ENCODE measurements around the gene MEIS1.

MEIS1 gene

DNA sequence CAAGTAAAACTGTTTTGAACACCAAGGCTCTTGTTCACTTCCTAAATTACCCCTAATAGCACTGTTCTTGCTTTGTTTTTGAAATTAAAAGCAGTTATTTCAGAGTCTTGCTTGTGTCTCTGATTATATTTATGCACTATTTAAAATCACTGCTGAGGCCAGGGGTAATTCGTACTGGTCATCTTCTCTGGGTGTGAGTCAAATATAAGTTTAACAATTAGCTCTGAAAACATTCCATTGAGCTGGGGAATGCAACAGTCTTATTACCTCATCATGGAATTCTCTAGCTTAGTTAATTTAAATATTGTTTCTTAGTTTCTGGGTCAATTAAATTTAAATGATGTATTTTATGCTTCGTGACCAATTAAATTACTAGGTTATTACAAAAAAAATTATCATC, 135.0 kb downstream of the MEIS1 start:
- TF ChIP-seq, protein P1, sequence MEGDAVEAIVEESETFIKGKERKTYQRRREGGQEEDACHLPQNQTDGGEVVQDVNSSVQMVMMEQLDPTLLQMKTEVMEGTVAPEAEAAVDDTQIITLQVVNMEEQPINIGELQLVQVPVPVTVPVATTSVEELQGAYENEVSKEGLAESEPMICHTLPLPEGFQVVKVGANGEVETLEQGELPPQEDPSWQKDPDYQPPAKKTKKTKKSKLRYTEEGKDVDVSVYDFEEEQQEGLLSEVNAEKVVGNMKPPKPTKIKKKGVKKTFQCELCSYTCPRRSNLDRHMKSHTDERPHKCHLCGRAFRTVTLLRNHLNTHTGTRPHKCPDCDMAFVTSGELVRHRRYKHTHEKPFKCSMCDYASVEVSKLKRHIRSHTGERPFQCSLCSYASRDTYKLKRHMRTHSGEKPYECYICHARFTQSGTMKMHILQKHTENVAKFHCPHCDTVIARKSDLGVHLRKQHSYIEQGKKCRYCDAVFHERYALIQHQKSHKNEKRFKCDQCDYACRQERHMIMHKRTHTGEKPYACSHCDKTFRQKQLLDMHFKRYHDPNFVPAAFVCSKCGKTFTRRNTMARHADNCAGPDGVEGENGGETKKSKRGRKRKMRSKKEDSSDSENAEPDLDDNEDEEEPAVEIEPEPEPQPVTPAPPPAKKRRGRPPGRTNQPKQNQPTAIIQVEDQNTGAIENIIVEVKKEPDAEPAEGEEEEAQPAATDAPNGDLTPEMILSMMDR (IDR thresholded peaks at IDR 0.05; ENCODE audit: low read length, missing control alignments) = no peak
- H3K4me3 ChIP-seq (replicated peaks; ENCODE audit: low read depth, low read length) = no peak overlapping the region
- DNase-seq (ENCODE audit: low read depth) = no peak

DNA sequence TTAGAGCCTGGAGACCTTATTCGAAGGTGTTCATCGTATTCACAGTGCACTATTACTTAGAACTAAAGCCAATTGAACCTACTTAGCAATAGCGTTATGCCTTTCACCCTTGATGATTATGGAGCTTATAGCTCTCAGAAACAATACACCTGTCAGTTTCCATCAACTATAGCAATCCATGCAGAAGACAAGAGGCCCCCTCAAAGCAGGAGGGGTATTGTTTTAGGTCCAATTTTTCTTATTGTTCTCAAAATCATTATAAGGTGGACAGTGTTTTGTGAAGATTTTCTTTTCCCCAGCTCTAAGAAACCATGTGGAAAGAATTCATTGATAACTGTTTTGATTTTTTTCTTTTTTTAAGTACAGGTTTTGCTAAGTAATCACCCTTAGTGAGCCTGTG, 135.5 kb downstream of the MEIS1 start:
- TF ChIP-seq, protein P1 (IDR thresholded peaks at IDR 0.05; ENCODE audit: low read length, missing control alignments) = no peak
- DNase-seq (ENCODE audit: low read depth) = no peak
- no peak overlapping the region for H3K4me3 ChIP-seq (replicated peaks; ENCODE audit: low read depth, low read length)

DNA sequence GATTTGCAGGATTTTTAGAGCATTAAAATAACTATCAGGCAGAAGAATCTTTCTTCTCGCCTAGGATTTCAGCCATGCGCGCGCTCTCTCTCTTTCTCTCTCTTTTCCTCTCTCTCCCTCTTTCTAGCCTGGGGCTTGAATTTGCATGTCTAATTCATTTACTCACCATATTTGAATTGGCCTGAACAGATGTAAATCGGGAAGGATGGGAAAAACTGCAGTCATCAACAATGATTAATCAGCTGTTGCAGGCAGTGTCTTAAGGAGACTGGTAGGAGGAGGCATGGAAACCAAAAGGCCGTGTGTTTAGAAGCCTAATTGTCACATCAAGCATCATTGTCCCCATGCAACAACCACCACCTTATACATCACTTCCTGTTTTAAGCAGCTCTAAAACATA, 137.0 kb downstream of the MEIS1 start:
- H3K4me3 ChIP-seq (replicated peaks; ENCODE audit: low read depth, low read length) = no peak overlapping the region
- no peak for DNase-seq (ENCODE audit: low read depth)
- TF ChIP-seq, protein P1 (IDR thresholded peaks at IDR 0.05; ENCODE audit: low read length, missing control alignments) = no peak

DNA sequence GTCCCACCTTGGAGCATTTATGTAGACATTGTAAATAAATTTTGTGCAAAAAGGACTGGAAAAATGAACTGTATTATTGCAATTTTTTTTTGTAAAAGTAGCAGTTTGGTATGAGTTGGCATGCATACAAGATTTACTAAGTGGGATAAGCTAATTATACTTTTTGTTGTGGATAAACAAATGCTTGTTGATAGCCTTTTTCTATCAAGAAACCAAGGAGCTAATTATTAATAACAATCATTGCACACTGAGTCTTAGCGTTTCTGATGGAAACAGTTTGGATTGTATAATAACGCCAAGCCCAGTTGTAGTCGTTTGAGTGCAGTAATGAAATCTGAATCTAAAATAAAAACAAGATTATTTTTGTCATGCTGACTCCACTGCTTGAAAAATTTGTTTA, 137.5 kb downstream of the MEIS1 start:
- TF ChIP-seq, protein P1 (IDR thresholded peaks at IDR 0.05; ENCODE audit: low read length, missing control alignments) = no peak

DNA sequence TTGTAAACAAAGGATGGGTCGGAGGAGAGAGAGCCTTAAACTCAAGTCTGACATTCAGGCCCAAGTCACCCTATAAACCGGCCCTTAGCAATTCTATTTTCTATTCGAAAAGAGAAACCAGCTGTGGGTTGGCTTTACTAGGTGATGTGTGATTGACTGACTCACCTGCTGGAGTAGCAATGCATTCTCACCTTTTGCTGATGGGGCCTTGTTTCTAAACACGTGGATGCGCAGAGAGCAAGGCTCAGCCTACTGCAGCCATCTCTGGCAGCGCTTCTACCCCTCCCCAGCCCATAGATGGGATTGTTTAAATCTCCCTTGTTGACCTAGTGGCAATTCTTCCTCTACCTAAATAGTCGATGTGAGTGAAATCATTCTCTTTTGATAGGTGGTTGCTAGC, 138.5 kb downstream of the MEIS1 start:
- TF ChIP-seq, protein P1 (IDR thresholded peaks at IDR 0.05; ENCODE audit: low read length, missing control alignments) = no peak
- DNase-seq (ENCODE audit: low read depth) = no peak
- H3K4me3 ChIP-seq (replicated peaks; ENCODE audit: low read depth, low read length) = no peak overlapping the region

More for the DNA sequence above, 137.5 kb downstream of the MEIS1 start:
- no peak for DNase-seq (ENCODE audit: low read depth)
- no peak overlapping the region for H3K4me3 ChIP-seq (replicated peaks; ENCODE audit: low read depth, low read length)

DNA sequence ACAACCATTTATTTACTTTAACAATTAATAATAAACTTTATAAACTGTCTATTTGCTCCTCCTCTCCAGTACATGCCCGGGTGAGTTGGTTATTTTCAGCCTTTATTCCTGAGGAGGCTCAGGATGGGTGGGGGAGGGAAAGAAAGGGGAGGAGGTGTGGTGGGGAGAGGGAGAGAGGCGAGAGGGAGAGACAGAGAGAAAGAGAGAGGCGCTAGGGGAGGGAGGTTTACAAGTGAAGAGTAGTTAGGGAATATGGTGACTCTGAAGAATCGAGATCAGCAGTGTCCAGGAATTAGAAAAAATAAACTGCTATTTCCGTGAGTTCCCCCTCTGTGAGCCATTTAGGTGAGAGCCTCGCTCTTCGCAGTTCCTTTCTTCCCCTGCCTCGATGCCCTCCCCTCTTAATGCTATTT, 138.9 kb downstream of the MEIS1 start:
- TF ChIP-seq, protein P1 (IDR thresholded peaks at IDR 0.05; ENCODE audit: low read length, missing control alignments) = no peak
- no peak overlapping the region for H3K4me3 ChIP-seq (replicated peaks; ENCODE audit: low read depth, low read length)
- DNase-seq (ENCODE audit: low read depth) = no peak
